Rectal smooth muscle tissue (tissue), 1 donor: ENCODE data around the gene SAMD11.

Experiments
- H3K27ac ChIP-seq: one replicate; pipeline ENCODE4 v1.7.0; 2013; ENCODE audit warnings: low read depth, low read length, inconsistent platforms
- H3K27me3 ChIP-seq: one replicate; pipeline ENCODE4 v1.7.0; 2013; ENCODE audit warnings: low read length; ENCODE audit not compliant: control insufficient read depth, insufficient read depth
- H3K36me3 ChIP-seq: one replicate; pipeline ENCODE4 v1.7.0; 2013; ENCODE audit warnings: low read length; ENCODE audit not compliant: control insufficient read depth, insufficient read depth
- H3K4me1 ChIP-seq: one replicate; pipeline ENCODE4 v1.7.0; 2013; ENCODE audit warnings: low read length; ENCODE audit not compliant: control insufficient read depth, insufficient read depth
- H3K4me3 ChIP-seq: one replicate; pipeline ENCODE4 v1.7.0; 2013; ENCODE audit warnings: low read length
- H3K9ac ChIP-seq: one replicate; pipeline ENCODE4 v1.7.0; 2013; ENCODE audit warnings: low read length

Gene SAMD11

GRCh38 chr1:907611-908451, 15.9 kb upstream of the SAMD11 start:
- peaks cover 8% of the 10 kb centered on the region for H3K4me1 ChIP-seq
- H3K9ac ChIP-seq, result no peak overlapping the region
- H3K36me3 ChIP-seq, result no peaks in the 10 kb centered on the region
- no peak overlapping the region for H3K4me3 ChIP-seq
- H3K27me3 ChIP-seq, result peaks cover 20% of the 10 kb centered on the region
- no peak overlapping the region for H3K27ac ChIP-seq

GRCh38 chr1:908661-909060, 15.1 kb upstream of the SAMD11 start:
- Histone ChIP-seq H3K36me3 (no peaks in the 10 kb centered on the region), H3K27ac (no peak overlapping the region), H3K27me3 (peaks cover 20% of the 10 kb centered on the region), H3K4me3 (no peak overlapping the region), H3K9ac (no peak overlapping the region), H3K4me1 (peaks cover 8% of the 10 kb centered on the region)

- H3K27me3 ChIP-seq, result peaks cover 24% of the 10 kb centered on the region
- H3K4me3 ChIP-seq, result no peak overlapping the region
- H3K27ac ChIP-seq, result no peak overlapping the region
- H3K36me3 ChIP-seq, result no peaks in the 10 kb centered on the region
- H3K9ac ChIP-seq, result no peak overlapping the region
- H3K4me1 ChIP-seq, result peaks cover 8% of the 10 kb centered on the region
Measured at GRCh38 chr1:909861-910310, 13.8 kb upstream of the SAMD11 start.

- peaks cover 5% of the 10 kb centered on the region for H3K4me1 ChIP-seq
- no peak overlapping the region for H3K9ac ChIP-seq
- no peaks in the 10 kb centered on the region for H3K36me3 ChIP-seq
- no peak overlapping the region for H3K27ac ChIP-seq
- H3K4me3 ChIP-seq, result no peak overlapping the region
- peaks cover 24% of the 10 kb centered on the region for H3K27me3 ChIP-seq
Measured at GRCh38 chr1:910311-910880, 13.3 kb upstream of the SAMD11 start.

GRCh38 chr1:910881-911721, 12.6 kb upstream of the SAMD11 start:
- peaks cover 5% of the 10 kb centered on the region for H3K4me1 ChIP-seq
- peaks cover 22% of the 10 kb centered on the region for H3K27me3 ChIP-seq
- no peak overlapping the region for H3K27ac ChIP-seq
- no peak overlapping the region for H3K4me3 ChIP-seq
- H3K36me3 ChIP-seq, result no peaks in the 10 kb centered on the region
- H3K9ac ChIP-seq, result no peak overlapping the region

- Histone ChIP-seq H3K27me3 (peaks cover 20% of the 10 kb centered on the region), H3K9ac (no peak overlapping the region), H3K4me3 (no peak overlapping the region)
Measured at GRCh38 chr1:911875-912739, 11.6 kb upstream of the SAMD11 start.

GRCh38 chr1:912740-913301, 10.9 kb upstream of the SAMD11 start:
- Histone ChIP-seq H3K4me3 (no peak overlapping the region), H3K9ac (no peak overlapping the region), H3K36me3 (no peaks in the 10 kb centered on the region), H3K4me1 (peaks cover 5% of the 10 kb centered on the region), H3K27ac (no peak overlapping the region), H3K27me3 (peaks cover 24% of the 10 kb centered on the region)

More at GRCh38 chr1:911875-912739, 11.6 kb upstream of the SAMD11 start:
- Histone ChIP-seq H3K36me3 (no peaks in the 10 kb centered on the region), H3K4me1 (peaks cover 5% of the 10 kb centered on the region), H3K27ac (no peak overlapping the region)

GRCh38 chr1:913491-914130, 10.1 kb upstream of the SAMD11 start:
- H3K27me3 ChIP-seq, result peaks cover 32% of the 10 kb centered on the region
- no peak overlapping the region for H3K27ac ChIP-seq
- H3K36me3 ChIP-seq, result no peaks in the 10 kb centered on the region
- no peak overlapping the region for H3K9ac ChIP-seq
- peaks cover 5% of the 10 kb centered on the region for H3K4me1 ChIP-seq
- H3K4me3 ChIP-seq, result no peak overlapping the region

- no peak overlapping the region for H3K4me3 ChIP-seq
- no peaks in the 10 kb centered on the region for H3K36me3 ChIP-seq
- no peak overlapping the region for H3K9ac ChIP-seq
- peaks cover 5% of the 10 kb centered on the region for H3K4me1 ChIP-seq
- peaks cover 32% of the 10 kb centered on the region for H3K27me3 ChIP-seq
- no peak overlapping the region for H3K27ac ChIP-seq
Measured at GRCh38 chr1:914131-914890, 9.4 kb upstream of the SAMD11 start.

- Histone ChIP-seq H3K27ac (no peak overlapping the region), H3K4me3 (no peak overlapping the region), H3K9ac (no peak overlapping the region), H3K36me3 (no peaks in the 10 kb centered on the region), H3K4me1 (peaks cover 5% of the 10 kb centered on the region), H3K27me3 (peaks cover 35% of the 10 kb centered on the region)
Measured at GRCh38 chr1:914891-915280, 8.8 kb upstream of the SAMD11 start.
